ENCODE measurements around the gene ZDHHC14.
A peak's percentile ranks its signal among the peaks of the same experiment; 100 is the strongest.

Gene ZDHHC14

DNA sequence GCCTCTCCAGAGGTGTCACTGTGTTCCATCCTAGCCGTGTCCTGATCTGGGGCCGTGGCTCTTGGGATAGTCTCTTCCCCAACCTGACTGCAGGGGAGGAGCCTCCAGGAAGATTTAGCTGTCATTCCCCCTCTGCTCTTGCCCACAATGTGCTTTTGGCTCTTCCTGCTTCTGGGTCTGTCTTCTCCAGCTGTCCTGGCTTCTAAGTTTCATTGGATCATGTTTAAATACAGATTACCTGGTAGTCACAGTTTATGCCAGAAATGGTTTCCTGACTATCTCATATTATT is 139.1 kb downstream of the ZDHHC14 start:
- no peak for DNase-seq

DNA sequence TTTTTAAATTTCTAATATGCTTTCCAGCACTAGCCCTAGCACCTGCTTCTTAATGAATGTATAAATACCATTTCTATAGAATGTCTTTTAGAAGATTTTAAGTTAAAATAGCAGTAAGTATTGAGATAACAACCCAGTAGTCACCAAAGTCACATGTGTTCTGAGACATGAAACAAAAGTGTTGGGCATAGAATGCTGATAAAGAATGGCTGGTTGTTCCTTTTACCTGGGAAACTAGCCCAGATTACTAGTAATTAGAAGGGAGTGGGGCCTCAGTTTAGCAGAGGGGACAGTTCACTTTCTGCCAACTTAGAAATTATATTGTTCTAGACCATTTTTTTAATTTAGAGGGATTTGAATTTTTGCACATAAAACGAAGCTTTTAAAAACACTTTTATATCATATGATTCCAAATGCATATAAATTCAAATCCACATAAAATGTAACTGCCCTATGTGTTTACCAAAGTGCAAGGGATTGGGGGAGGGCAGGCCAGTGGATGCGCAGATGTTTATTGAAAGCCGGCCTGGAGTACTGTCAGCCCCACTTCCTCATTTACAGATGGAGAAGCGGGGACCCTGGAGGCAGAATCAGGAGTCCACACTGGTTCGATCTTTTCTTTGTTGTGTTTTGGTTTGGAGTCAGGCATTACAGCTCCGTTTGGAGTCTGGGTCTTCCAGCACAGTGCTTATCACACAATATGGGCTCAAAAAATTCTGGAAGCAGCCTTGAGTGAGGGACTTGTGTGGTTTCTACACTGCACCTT is 139.8 kb downstream of the ZDHHC14 start:
- no peak for DNase-seq

DNA sequence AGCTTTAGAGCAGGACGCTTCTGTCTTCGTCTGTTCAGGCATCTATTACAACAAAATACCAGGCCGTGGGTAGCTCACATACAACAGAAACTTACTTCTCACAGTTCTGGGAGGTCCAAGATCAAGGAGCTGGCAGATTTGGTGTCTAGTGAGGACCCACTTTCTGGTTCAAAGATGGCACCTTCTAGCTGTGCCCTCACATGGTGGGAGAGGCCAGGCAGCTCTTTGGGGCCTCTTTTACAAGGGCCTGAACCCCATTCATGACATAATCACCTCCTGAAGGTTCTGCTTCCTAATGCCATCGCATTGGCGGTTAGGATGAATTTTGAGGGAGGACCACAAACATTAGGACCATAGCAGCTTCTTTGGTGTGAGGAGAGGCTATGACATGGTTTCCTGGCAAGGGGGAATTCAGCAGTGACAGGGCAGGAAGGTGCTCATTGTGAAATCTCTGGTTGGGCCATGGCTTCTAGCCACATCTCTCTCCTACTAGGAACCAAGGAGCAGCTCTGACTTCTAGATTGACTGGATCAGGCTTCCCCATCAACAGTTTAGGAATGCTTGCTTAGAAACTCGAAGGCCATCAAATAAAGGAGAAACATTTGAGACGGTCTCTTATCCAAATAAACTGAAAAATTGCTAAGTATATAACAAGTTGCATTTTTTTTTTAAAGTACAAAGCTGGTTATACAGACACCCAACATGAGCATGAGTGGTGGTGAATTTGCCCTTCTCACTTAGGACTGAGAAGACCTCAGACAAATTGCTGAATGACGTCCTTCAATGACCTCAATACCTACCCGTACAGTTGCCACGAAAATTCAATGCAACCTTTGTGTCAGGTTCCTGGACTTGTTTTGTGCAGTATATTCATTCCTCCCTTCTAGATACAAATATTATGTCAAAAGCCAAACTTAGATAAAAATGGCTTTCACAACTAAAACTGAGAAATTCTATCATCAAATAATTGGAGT is 140.7 kb downstream of the ZDHHC14 start:
- no peak for DNase-seq

DNA sequence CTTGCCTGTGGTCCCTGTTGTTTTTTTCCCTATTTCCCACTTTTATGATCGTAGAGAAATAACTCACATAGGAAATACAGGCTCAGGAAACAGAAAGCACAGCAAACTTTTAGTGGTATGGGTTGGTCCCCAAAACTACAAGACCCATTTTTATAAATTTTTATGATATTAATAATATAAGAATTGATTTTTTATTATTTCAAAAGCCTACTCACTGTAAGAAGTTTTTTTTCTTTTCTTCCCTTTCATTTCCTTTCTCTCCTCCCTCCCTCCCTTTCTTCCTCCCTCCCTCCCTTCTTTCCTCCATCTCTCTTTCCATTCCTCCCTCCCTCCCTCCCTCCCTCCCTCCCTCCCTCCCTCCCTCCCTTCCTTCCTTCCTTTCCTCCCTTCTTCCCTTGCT is 141.5 kb downstream of the ZDHHC14 start:
- no peak for DNase-seq

DNA sequence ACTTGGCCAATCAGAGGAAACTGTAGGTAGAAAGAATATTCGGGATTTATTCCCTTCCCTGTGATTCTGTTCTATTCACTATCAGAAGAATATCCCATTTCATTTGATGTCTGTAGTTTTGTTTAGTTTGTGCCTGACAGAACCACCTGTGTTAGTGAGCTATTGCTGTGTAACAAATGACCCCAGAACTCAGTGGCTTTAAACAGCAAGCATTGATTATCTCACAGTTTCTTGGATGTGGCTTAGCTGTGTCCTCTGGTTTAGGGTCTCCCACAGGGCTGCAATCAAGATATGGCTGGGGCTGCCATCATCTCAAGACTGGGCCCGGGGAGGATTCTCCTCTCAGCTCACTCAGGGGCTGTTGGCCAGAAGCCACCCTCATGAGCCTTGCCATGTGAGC is 143.7 kb downstream of the ZDHHC14 start:
- DNase-seq = no peak

DNA sequence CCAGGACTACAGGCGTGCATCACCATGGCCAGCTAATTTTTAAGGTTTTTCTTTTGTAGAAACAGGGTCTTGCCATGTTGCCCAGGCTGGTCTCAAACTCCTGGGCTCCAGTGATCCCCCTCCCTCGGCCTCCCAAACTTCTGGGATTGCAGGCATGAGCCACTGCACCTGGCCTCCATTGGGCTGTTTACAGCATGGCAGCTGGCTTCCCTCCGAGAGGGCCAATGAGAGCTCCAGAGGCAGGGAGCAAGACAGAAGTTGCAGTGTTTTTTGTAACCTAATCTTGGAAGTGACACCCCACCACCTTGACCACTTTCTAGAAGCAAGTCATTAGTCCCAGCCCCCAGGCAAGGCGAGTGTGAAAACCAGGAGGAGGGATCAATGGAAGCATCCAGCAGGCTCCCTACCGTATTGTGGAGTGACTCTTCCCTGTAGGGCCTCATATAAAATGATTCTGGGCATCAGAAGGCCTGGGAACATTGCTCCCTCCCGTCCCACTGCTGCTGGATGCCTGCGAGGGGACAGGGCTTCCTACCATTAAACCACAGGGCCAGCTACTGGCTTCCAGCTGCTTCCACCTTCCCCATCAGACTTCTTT is 144.4 kb downstream of the ZDHHC14 start:
- no peak for DNase-seq

DNA sequence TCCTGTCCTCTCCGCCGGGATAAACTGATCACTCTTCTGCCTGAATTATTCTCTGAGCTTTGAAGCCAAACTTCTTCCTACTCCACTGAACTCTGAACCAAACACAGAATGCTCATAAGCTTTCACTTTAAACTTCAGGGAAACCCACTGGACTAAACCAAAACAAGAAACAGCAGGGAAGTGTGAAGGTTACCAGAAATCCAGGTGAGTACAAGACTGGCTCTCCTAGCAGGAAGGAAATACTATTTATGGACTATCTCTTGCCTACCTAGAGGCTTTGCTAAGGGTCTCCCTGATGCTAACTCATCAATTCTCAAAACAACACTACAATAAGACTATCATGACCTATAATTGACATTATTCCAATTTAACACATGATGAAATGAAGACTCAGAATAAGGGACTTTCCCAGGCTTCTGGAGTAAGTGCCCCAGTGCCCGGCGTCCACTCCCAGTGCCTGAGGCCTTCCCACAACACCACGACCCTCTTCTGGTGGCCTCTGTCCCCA is 145.0 kb downstream of the ZDHHC14 start:
- DNase-seq = no peak

DNA sequence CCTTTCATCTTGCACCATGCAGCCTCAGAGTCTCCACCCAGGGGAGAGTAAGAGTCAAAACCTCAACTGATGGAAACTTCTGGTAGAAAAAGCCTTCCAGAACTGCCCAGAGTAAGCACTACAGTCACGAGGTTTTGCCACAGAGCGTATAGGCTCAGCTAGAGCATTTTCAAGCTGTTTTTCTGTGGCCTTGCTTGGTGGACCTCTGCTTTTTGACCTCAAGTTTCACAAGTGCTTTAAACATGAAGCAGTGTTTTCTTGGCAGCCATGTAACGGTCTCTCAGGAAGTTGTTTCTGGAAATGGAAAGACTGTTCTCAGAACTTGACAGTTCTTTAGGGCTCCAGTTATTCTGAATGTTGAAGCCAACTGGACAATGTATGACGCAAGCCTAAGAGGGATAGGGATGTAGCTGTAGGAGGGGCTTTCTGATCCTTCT is 146.5 kb downstream of the ZDHHC14 start:
- DNase-seq = peak; percentile 45

DNA sequence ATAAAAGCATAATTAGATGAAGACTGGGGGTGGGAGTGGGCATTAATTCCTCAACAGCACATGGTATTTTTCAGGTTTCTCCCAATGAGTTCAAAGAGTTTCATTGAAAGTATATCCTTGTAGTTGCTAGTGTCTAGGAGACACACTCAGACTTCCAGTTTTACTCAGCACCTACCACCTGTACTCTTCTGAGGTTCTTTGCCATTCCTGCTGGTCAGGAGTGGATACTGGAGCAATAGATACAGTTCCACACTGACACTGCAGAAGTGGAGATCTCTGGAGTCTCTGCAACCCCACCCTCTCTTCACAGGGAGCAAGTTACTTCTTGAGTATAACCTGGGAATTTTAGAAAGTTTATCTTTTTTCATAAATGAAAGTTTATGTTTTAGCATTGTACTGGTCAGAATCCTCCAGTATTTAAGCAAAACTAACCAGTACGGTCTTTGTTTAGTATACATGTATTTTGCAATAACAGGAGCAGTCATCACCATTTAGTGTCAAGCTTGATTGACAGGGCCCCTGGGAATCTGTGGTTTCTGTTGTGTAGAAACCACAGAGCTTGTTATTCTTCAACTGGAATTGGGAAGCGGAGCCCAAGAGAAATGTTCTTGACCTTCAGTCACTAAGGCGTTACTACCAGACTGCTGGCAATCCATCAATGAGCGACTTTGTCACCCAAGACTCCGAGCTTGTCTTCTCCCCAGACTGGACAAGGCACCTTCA is 148.1 kb downstream of the ZDHHC14 start:
- no peak for DNase-seq

DNA sequence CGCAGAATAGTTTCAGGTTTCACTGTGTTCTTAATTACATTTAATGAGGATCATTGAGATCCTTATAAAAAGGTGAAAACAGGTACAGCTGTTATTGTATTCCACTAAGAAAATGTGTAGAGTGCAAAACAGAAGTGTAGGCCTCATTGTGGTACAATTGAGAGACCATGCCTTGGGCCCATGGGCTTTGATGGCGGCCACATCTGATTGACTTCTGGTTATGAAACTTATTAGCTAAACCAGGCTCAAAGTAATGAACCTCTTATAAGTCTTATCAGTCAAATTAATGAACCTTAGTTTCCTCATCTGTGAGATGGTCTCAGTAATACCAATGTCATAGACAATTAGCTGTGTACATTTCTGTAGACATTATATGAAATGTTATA is 148.7 kb downstream of the ZDHHC14 start:
- DNase-seq = no peak

DNA sequence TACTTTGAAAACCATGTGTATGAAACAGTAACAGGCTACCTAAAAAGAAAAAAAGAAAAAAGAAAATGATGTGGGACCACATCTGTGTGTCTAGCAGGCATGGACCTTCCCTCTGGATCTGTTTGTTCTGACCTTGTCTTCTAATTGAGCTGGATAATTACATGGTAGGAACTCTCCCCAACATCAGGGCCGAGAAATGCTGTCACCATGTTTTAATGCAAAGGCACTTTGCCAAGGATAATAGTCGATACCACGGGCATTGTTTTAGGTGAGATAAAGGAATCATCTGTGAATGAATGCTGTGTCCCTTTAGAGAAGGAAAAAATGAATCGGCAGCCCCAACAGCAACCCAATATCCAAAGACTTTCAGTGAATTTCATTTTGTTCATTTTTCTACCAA is 149.1 kb downstream of the ZDHHC14 start:
- no peak for DNase-seq

DNA sequence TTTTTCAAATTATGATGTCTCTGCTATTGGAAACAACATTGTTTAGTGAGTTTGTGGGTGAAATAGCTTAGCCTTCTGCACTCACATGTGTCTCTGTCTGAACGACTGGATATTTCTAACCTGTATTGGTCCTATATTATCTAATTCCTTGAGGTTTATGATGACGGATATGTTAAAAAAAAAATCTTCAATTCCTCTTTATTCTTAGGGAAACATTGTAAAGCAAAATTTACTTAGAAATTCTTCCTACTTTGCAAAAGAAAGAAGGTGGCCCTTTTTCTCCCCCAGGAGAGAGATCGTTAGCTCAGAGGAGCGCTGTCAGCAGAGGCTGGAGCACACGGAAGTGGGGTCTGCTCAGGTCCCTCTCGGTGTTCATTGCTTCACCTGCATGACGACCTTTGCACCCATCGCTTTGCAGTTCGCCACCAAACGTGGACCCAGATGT is 149.8 kb downstream of the ZDHHC14 start:
- DNase-seq = no peak

DNA sequence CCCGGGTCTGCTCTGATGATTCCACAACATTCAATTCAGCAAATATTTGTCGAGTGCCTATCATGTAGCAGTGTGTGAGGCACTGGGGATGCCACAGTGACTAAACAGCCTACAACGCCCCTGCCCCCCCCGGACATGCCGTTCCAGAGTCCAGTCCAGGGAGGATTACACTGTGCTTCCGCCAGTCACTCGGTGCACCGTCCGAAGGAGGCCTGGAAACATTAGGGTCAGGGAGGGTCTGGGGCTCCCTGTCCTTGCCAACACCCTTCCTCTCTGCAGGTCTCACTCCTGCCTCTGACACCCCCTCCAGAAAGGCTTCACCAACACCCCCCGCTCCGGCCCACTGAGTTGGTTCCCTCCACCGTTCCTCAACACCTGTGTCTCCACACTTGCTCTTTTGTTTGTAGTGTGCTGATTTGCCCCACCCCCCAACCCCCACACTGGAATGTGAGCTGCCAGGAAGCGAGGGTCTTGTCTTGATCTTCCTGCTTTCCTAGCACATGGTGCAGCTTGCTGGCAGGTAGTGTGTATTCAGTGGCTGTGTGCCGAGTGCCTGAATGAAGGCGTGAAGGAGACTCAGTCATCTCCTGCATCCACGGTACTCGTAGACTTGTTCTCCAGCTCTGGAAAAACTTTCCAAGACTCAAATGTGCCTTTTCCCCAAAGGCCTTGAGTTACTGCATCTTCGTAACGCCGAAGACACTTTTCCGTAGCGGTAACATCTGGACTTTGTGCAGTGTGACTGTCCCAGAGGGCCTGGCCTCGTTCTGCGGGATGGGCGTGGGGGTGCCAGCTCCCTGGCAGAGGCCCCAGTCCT is 150.4 kb downstream of the ZDHHC14 start:
- no peak for DNase-seq

DNA sequence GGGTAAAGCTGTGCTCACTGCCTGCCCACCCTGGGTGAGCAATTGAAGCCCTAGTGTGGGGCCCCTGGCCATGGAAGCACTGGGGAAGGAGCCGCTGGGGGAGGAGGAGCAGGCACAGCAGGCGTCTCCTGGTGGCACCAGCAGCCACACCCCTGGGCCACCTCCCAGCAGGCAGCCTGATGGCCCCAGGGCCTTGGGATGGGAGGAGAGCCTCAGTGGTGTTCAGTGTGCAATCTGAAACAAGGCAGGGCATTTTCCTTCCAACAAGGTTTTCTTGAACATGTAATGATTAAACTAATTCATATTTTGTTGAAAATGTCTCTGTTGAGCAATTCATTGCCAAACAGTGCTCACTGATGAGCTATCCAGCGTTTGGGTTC is 151.0 kb downstream of the ZDHHC14 start:
- no peak for DNase-seq

DNA sequence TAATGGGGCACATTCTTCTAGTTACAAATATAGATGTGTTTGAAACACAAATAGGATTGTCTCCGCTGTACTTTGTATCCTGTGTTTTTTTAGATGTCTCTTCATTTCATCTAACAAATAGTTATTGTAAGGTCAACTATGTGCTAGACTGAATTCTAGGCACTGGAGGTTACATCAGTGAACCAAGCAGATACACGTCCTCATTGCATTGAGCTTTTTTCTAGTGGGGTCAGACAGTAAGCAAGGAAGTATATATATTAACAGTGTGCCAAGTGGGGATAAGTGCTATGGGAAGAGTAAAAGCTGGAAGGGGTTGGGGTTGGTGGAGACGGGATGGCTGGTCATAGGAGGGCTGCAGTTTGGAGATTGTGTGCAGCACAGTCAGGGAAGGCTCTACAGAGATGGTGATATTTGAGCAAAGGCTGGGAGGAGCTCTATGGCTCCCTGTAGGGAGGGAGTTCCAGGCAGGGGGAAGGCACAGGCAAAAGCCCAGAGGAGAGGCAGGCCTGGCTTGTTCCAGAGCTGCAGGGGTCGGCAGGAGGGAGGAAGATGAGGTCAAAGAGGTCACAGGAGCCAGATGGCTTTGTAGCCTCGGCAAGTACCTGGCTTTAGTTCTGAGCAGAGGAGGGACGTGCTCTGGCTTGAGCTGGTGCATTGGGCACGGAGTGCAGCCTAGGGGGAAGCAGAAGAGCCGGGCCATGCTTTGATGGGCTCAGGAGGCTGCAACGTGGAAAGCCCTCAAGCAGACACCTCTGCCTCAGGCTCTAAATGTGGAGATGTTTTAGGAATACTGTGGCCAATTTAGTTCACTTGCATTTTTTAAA is 152.3 kb downstream of the ZDHHC14 start:
- DNase-seq = no peak

DNA sequence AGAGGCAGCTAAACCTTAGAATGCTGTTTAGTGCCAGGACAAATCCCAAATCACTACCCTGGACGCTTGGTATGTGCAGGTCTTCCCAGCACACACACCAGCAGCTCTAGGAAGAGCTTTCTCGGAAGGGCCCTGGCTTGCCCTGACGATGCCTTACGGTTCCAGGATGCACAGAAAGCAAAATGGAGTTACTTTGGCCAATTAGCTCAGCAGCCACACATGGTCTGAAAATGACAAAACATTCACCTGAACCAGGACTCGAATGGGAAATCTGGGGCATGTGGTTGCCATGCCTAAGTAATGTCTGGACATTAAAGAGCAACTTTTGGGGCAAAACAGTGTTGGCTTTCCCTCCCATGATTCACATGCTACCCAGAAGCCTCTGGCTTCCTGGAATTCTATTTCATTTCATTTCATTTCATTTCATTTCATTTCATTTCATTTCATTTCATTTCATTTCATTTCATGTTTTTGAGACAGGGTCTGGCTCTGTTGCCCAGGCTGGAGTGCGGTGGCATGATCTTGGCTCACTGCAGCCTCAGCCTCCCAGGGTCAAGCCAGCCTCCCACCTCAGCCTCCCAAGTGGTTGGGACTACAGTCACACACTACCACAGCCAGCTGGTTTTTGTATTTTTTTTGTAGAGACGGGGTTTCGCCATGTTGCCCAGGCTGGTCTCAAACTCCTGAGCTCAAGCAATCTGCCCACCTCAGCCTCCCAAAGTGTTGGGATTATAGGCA is 153.3 kb downstream of the ZDHHC14 start:
- no peak for DNase-seq

DNA sequence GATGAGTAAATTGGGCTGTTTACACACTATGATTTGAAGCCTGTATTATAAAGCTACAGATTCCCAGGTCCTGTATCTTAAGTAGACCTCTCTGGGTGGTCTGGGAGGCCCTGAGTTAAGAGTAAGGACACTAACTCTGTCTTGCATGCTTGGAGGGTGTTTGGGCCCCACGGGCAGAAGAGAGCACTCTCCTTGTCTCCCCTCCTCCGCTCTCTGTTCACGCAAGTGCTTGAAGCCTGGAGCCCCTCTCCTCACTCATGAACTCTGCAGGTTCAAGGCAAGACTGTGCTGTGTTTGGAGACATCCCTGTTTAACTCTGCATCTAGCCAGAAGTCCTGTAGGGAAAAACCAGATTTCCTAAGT is 154.0 kb downstream of the ZDHHC14 start:
- no peak for DNase-seq

DNA sequence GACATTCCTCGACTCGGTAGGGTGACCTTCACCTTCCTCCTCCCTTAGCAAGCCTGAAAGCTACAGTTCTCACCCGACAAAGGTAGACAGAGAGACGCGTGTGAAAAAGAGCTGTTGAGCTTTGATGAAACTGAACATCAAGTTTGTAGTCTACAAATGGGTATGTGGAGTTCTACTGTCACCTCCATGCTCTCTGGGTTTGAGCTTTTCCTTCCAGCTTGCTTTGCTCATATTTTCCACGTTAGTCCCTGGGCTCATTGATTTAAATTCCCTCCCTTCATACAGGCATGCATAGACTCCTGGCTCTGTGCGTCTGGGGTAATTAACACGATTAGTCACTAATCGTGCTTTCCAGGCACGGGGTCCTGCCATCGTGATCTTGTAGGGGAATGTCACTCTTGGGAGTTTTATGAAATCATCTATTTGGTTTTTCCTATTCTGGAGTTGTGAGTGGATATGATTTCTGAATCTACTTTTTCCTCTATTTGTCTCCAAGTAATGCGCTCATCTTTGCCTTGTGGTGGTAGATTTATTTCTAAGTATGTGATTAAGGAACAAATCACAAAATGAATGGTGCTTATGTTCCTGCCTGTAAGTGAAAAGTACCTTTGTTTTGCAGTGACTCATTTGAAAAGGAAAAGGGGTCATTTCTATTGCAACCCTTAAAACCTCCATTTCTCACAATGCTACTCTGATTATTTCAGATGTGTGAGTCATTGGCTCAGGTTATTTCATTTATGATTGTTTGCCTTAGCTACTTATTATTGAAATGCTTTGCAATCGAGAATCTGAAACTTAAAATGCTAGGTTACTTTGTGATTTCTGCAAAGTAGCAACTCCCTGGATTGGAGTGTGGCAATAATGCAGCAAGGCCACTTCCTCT is 154.6 kb downstream of the ZDHHC14 start:
- no peak for DNase-seq

DNA sequence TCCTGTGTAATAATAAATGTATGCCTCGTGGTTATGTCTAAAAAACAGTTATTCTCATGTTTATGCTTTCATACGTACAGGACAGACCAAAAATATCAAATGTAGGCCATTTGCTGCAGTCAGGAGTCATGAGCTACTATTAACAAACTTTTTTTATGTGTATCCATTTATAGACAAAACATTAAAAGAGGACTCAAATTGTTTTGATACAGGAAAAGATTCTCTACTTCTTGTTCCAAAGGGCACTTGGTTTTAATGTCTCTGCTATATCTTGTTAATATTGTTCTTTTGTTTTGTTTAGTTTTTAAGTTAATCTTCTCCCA is 155.2 kb downstream of the ZDHHC14 start:
- no peak for DNase-seq

DNA sequence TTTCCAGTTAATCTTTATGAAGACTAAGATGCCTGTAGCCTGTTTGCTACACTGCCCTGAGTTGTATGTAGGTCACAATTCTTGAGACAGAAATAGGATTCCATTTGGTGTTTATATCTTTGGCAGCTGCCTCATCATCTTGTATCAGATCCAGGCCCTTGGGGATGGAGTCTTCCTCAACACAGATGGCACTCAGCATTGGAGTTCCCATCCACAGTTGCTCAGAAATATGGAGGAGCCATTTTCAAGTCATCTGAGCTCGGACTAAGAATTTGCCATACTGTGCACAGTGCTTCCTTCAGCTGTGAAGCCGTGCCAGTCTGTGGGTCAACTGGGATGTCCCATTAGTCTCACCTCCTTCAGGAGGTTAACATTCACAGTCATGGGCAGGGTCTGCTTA is 156.6 kb downstream of the ZDHHC14 start:
- DNase-seq = no peak

All from right hindlimb (tissue), 1 donor.